ENCODE data around the gene FARP1. TPM values are rescaled to one million over a fixed set of nuclear protein-coding genes. Genes with fewer than 3 reads are reported as not detected.
A peak's percentile ranks its signal among the peaks of the same experiment; 100 is the strongest.

The FARP1 gene, protein sequence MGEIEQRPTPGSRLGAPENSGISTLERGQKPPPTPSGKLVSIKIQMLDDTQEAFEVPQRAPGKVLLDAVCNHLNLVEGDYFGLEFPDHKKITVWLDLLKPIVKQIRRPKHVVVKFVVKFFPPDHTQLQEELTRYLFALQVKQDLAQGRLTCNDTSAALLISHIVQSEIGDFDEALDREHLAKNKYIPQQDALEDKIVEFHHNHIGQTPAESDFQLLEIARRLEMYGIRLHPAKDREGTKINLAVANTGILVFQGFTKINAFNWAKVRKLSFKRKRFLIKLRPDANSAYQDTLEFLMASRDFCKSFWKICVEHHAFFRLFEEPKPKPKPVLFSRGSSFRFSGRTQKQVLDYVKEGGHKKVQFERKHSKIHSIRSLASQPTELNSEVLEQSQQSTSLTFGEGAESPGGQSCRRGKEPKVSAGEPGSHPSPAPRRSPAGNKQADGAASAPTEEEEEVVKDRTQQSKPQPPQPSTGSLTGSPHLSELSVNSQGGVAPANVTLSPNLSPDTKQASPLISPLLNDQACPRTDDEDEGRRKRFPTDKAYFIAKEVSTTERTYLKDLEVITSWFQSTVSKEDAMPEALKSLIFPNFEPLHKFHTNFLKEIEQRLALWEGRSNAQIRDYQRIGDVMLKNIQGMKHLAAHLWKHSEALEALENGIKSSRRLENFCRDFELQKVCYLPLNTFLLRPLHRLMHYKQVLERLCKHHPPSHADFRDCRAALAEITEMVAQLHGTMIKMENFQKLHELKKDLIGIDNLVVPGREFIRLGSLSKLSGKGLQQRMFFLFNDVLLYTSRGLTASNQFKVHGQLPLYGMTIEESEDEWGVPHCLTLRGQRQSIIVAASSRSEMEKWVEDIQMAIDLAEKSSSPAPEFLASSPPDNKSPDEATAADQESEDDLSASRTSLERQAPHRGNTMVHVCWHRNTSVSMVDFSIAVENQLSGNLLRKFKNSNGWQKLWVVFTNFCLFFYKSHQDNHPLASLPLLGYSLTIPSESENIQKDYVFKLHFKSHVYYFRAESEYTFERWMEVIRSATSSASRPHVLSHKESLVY
- total RNA-seq = 9.8 and 20.9 TPM in 2 replicates

DNA sequence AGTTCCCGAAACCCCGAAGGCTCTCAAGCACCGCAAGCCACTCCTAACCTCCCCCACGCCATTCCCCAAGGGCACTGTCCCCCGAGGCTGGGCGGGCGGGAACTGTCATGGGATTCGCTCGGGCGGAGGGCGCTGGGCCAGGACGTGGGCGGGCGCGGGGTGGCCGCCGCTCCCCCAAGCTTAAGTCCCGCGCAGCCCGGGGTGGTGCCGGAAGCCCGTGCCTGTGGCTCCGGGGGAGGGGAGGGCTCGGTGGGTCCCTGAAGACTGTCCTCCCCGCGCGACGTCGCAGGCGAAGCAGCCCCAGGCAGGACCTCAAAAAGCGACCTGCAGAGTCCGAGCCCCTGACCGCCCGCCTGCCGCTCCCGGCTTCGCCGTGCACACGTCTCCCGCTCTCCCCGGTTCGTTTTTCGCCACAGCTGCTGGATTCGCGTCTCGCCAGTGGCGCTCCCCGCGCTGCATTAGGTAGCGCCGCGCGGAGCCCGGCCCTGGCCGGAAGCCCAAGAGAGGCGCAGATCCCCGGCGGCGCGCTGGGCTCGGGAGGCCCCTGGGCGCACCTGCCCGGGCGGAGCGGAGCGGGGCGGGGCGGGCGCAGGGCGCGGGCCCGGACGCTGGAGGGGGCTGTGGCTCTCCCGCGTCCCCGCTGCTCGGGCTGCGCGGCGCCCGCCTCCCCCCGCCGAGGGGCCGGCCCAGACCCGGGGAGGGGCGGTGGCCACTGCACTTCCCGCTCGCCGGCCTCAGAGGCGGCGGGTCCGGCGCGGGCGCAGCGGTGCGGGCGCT is at the start of gene FARP1:
Gene FARP1 (plus strand): TSS at position 715 of the 777 bp plus-strand sequence. CDS start 70,149 bp downstream, outside the sequence.
- DNase-seq (ENCODE audit: low read depth in 2 of 2) = peak; percentile 14 to 81

DNA sequence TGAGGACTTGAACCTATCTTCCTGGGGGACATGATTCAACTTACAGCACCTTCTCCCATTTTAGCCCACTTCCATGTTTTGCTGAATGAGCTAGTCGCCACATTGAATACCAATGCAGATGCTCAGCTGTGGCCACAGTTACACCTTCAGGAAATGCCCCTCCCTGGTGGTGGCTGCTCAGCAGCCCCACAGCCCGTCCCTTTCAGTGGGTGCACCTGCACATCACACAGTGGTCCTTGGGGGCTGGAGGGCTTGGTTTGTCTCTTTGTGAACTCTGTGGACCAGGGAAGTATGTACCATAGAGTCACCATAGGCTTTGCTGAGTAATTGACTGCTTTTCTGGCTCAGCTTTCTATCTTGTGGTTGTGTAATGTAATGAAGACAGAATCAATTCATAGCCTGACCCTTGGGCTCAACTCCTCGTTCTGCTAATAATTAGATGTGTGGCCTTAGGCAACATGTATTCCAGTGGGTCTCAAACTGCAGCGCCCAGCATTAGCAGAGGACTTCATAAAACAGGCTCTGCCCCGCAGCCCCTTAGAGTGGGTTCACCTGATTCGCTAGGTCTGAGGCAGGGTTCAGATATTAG is 48.1 kb upstream of the FARP1 start:
- no peak for DNase-seq (ENCODE audit: low read depth in 2 of 2)

DNA sequence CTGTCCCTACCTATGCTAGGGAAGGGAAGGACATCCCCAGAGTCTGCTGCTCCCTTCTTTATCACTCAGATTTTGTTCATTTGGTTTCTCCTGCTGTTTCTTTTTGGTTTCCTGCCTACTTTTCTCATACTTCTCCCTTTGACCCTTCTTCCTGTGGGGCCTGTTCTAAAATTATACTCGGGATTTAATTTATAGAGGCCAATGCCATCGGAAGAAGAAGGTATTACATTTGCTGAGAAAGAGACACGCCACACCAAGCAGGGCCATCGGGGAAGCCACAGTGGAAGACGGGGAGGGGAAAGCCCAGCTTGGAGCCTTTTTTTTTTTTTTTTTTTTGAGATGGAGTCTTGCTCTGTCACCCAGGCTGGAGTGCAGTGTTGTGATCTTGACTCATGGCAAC is 46.8 kb upstream of the FARP1 start:
- no peak for DNase-seq (ENCODE audit: low read depth in 2 of 2)

DNA sequence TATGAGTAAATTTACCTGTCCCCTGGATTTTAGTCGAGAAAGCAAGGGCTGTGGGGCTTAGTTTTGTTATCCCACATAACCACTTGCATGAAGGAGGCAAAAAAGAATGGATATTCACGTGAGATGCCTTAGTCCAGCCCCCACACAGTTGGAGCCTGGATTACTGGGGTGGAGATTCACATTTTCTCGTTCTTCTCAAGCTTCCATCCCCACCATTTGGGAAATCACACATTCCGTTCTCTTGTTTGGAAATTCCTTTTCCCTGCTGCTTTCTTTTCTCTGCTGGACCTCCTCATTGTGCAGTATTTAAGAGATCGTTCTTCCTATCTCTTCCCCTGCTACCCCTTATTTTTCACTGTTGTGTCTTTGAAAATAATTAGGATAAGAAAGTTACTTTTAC is 45.1 kb upstream of the FARP1 start:
- no peak for DNase-seq (ENCODE audit: low read depth in 2 of 2)

DNA sequence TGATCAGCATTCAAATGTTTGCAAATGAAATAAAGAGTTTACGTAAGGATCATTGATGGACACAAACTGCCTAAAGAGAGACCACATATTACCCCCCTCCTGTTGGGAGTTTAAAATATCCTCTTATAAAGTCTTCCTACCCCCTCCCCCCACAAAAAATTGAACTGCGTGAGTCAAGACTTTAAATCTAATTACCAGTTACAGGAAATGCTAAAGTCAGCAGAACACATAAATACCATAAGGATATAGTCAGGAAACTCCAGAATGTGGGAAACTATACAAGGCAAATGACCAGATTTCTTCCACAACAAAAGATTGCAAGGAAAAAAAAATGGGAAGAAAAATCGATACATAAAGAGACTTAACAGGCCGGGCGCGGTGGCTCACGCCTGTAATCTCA is 44.4 kb upstream of the FARP1 start:
- DNase-seq (ENCODE audit: low read depth in 2 of 2) = no peak

DNA sequence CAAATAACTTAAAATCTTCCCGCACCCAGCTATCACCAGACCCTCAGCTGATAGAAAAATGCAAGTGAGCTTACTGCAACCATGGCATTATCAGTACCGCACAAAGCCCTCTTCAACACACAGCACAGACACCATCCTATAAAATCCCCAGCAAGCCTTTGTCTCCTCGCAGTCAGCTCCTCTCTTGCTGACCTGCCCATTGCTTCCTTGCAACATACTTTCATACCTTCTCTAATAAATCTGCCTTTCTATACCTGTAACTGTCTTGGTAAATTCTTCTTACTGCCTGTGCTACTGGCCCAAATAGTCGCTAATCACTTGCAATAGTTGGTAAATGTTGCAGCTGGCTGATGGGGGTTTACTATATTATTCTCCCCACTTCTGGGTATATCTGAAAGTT is 43.3 kb upstream of the FARP1 start:
- no peak for DNase-seq (ENCODE audit: low read depth in 2 of 2)

DNA sequence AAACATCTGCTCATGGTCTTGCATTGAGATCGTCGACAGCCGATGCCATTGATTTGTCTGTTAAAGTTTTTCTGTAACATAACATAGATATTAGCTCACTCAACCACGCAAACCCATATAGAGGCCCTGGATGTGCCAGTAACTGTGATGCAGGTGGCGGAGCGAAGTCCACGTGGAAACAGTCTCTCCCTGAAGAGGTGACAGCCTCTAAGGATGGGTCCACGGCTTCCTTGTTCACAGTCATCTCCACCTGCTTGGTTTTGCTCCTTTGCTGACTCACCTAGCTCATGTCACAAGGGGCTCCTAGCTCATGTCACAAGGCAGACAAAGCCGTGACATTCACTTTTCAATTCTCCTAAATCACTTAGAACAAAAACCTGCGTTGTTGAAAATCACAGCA is 42.4 kb upstream of the FARP1 start:
- DNase-seq (ENCODE audit: low read depth in 2 of 2) = no peak

DNA sequence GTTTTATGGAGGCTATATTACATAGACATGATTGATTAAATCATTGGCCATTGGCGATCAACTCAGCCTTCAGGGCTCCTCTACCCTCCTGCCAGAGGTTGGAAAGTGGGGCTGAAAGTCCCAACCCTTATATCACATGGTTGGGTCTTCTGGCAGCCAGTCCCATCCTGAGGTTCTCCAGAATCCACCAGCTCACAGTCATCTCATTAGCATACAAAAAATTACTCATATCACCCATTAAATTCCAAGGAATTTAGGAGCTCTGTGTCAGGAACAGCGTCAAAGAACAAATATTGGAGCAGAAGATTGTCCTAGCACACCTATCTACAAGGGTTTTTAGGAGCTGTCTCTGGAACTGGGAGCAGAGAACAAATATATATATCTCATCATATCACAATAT is 39.4 kb upstream of the FARP1 start:
- DNase-seq (ENCODE audit: low read depth in 2 of 2) = no peak

DNA sequence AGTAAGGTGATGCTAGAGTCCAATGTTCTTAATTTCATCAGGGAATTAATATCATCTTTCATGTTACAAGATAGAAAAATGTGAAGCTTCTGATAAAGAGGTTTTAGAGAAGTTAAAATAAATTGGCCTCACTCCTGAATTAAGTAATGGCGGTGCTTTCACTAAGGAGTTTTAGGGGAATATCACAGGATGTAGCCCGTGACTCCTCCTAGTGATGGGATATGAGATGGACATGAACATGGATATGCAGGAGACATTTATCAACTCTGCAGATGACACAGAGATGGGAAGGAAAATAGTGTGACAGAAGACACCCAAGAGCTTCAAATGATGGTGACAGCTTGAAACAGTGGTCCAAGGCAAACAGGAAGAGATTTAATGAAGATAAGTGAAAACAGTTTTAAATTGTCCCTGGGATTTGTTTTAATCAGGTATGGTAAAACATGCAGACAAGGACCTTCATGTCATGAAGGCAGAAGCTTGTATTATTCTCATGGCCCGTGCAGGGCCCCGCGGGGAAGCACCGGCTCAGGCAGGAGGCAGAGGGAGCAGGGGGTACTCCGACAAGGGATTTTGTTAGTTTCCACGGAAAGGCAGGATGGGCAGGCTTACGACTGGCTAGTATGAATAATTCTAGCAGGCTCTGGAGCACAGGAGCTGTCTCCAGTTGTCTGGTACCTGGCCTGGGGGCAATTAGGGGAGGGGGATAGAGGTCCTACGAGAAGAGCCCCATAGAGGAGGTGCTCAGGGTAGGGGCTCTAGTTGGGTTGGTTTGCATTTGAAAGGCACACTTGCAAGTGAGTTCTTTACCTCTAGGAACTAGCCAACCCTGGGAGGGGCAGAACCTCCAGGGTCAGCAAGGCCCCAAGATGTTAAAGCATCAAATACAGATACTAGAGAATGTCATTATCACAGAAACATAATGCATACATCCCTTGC is 38.7 kb upstream of the FARP1 start:
- no peak for DNase-seq (ENCODE audit: low read depth in 2 of 2)

DNA sequence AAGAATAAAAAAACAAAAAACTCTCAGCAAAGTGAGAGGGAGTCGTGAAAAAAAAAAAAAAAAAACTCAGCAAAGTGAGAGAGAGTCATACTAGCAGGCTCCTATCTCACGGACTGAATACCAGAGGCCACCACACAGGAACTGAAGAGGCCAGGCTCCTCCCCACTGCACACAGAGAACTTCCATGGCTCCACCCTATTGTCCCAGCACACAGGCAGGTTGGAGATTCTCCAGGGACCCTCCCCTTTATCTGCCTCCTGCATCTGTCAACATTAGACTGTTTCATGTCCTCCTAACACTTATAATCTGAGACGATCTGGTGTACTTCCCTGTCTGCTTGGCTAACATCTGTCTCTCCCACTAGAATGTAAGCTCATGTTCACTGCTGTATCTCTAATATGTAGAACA is 37.0 kb upstream of the FARP1 start:
- peak; percentile 30 to 41 for DNase-seq (ENCODE audit: low read depth in 2 of 2)

DNA sequence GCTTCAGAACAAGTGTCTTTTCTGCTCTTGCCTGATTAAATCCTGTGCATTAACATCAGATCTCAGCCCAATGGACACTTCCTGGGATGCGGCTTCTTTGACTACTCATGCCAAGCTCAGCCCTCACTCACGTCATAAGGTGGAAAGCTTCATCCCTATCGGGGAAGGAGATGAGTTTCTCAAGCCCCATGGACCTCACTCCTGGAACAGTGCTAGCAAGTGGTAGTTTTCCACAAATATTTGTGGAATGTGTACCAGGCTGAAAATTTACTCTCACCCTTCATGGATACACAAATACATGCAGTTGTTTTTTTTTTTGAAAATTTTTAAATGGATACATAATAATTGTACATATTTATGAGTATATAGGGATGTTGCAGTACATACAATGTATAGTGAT is 34.6 kb upstream of the FARP1 start:
- DNase-seq (ENCODE audit: low read depth in 2 of 2) = no peak

DNA sequence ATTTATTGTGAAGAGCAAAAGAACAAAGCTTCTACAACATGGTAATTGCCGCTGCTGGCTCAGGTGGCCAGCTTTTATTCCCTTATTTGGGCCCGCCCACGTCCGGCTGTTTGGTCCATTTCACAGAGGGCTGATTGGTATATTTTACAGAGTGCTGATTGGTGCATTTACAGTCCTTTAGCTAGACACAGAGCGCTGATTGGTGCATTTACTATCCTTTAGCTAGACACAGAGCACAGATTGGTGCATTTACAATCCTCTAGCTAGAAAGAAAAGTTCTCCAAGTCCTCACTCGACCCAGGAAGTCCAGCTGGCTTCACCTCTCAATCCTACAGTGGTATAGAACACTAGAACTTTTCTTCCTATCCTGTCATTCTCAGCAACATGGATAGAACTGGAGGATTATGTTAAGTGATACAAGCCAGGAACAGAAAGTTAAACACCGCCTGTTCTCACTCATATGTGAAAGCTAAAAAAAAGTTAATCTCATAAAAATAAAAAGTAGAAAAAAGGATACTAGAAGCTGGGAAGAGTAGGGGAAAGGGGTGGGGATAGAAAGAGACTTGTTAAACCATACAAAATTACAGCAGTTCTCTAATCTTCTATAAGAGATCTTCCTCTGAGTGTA is 33.6 kb upstream of the FARP1 start:
- no peak for DNase-seq (ENCODE audit: low read depth in 2 of 2)

DNA sequence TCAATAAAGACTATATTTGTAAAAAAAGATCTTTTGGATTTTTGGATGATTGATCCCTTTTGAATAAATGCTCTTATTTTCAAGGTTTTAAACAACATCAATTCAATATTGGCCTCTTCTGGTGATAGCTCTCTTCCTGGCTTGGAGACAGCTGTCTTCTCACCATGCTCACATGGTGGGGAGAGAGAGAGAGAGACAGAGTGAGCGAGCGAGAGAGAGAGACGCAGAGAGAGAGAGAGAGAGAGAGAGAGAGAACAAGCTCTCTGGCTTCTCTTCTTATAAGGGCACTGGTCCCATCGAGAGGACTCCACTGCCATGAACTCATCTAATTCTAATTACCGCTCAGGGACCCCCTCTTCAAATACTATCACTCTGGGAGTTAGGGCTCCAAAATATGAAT is 32.1 kb upstream of the FARP1 start:
- DNase-seq (ENCODE audit: low read depth in 2 of 2) = no peak

DNA sequence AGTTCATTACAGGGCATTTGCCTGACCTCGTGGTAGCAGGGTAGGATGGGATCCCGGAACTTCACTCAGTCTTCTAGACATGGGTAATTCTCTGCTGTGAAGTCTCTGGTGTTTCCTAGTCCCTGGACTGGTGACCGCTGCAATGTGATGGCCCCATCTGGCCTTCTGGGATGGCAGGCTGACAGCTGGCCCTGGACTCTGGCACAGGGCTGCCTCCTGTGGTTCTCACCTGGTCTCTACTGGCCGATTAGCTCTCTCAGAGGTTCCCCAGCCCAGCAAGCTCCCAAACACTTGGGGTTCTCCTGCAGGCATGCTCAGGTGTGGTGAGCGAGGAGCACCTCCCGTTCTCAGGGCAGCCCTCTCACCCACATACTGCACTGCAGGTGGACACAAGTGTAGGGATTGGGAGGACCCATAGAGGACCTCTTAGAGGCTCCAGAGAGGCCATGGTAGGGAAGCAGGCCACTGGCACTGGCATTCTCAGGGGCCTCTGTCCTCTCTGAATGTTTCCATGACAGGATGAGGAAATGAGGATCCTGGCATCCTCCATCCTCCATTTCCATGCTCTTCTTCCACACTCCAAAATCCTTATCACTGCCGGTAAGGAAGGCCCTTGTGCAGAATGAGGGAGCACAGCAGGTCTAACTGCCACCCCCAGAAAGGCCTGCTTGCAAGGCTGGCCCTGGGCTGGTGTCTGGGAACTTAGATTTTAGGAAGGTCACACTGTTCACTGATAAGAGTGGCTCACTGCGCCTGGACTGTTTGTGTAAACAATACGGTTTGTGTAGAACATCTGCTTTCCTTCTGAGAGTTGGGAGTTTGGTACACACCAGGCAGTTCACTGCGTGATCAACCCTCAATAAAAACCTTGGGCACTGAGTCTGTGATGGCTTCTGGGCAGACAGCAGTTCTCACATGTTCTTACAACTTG is 31.5 kb upstream of the FARP1 start:
- no peak for DNase-seq (ENCODE audit: low read depth in 2 of 2)

DNA sequence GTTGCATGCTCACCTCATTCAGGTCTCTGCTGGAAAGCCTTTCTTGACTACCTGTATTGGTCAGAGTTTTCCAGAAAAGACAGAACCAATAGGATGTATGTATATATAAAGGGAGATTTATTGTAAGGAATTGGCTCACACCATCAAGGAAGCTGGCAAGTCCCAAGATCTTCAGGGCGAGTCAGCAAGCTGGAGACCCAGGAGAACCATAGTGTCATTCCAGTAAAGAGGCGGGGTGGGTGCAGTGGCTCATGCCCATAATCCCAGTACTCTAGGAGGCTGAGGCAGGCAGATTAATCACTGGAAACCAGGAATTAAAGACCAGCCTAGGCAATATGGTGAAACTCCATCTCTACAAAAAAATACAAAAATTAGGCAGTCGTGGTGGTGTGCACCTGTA is 30.4 kb upstream of the FARP1 start:
- no peak for DNase-seq (ENCODE audit: low read depth in 2 of 2)

DNA sequence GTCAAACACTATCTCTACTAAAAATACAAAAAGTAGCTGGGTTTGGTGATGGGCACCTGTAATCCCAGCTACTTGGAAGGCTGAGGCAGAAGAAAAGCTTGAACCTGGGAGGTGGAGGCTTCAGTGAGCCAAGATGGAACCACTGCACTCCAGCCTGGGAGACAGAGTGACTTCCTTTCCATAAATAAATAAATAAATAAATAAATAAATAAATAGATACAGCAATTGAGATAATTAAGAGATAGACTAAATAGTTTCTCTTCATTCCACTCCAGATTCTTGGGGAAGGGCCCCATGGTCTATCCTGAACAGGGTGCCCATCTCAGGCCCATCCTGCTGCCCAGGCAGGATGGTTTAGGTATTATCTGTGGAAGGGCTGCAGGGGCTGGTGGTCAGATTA is 24.0 kb upstream of the FARP1 start:
- DNase-seq (ENCODE audit: low read depth in 2 of 2) = no peak

DNA sequence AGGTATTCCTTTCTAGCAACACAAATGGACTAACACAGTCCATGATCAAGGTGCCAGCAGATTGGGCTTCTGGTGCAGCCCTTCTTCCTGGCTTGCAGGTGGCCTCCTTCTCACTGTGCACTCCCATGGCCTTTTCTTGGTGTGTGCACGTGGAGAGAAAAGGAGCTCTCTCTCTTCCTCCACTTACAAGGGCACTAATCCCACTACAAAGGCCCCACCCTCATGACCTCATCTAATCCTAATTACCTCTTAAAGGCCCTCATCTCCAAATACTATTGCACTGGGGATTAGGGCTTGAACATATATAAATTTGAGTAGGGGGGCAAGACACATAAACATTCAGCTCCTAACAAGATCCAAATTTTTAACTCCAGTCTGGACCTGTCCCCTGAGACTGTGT is 19.7 kb upstream of the FARP1 start:
- no peak for DNase-seq (ENCODE audit: low read depth in 2 of 2)

DNA sequence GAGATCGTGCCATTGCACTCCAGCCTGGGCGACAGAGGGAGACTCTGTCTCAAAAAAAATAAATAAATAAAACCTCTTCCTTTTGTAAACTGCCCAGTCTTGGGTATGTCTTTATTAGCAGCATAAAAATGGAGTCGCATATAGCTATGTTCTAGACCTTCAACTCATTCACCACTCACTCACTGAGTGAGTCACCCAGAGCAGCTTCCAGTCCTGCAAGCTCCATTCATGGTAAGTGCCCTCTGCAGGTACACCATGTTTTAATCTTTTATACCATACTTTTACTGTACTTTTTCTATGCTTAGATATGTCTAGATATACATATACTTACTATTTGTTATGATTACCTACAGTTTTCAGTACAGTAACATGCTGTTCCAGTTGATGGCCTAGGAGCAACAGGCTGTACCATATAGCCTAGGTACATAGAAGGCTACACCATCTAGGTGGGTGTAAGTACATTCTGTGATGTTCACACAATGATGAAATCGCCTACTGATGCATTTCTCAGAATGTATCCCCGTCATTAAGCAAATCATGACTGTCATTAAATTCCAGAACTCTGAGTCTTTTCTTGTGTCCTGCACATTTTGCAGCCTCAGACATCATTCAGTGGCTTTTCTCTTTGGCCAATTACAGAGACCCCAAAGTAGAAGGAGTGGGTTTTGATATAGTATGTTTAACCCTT is 13.7 kb upstream of the FARP1 start:
- DNase-seq (ENCODE audit: low read depth in 2 of 2) = no peak
